Head of caudate nucleus (tissue), 42 donors: ENCODE measurements around the gene MINDY4.

Experiments used
- DNase-seq, 42 donors: peaks; one replicate each; pipeline versions ENCODE4 v3.0.0 to v3.0.0-alpha.2; 2020 to 2021; ENCODE audit warnings: mixed read lengths in 7 of 42
- intact Hi-C: fragments of 100-400 bp; cut with DNase I; formaldehyde crosslinking; loops from one replicate; pipeline ENCODE4 v1.15.0; 2022

The MINDY4 gene

GRCh38 chr7:30764030-30764975 is 6.9 kb upstream of the MINDY4 start:
- intact Hi-C loops, result no loop called here
- no peak for DNase-seq

GRCh38 chr7:30765408-30765807 is 5.8 kb upstream of the MINDY4 start:
- intact Hi-C loops, result no loop called here
- no peak for DNase-seq

- intact Hi-C loops, result no loop called here
- DNase-seq, result peak in 1 of 42 donors; percentile 3
Measured at GRCh38 chr7:30770845-30771173, 408 bp upstream of the MINDY4 start.

- intact Hi-C loops, result no loop called here
- no peak for DNase-seq
Measured at GRCh38 chr7:30771880-30772425, 736 bp downstream of the MINDY4 start.

GRCh38 chr7:30772984-30773383 is 1.8 kb downstream of the MINDY4 start:
- no peak for DNase-seq
- intact Hi-C loops, result no loop called here

- intact Hi-C loops, result no loop called here
- DNase-seq, result no peak
Measured at GRCh38 chr7:30775992-30776391, 4.8 kb downstream of the MINDY4 start.

- intact Hi-C loops, result no loop called here
- no peak for DNase-seq
Measured at GRCh38 chr7:30776971-30777370, 5.8 kb downstream of the MINDY4 start.

GRCh38 chr7:30778255-30779025 is 7.2 kb downstream of the MINDY4 start:
- intact Hi-C loops, result no loop called here
- DNase-seq, result peak in 40 of 42 donors; percentile 16 to 81 (median 50)

GRCh38 chr7:30779574-30779973 is 8.4 kb downstream of the MINDY4 start:
- DNase-seq, result no peak
- intact Hi-C loops, result no loop called here

- intact Hi-C loops, result no loop called here
- DNase-seq, result peak in 14 of 42 donors; percentile 16 to 56 (median 30)
Measured at GRCh38 chr7:30780941-30781340, 9.7 kb downstream of the MINDY4 start.

- intact Hi-C loops, result no loop called here
- DNase-seq, result no peak
Measured at GRCh38 chr7:30782690-30783089, 11.5 kb downstream of the MINDY4 start.

GRCh38 chr7:30785786-30786185 is 14.6 kb downstream of the MINDY4 start:
- intact Hi-C loops, result no loop called here
- no peak for DNase-seq

GRCh38 chr7:30787486-30787885 is 16.3 kb downstream of the MINDY4 start:
- intact Hi-C loops, result no loop called here
- no peak for DNase-seq

- intact Hi-C loops, result no loop called here
- DNase-seq, result peak in 1 of 42 donors; percentile 36
Measured at GRCh38 chr7:30788640-30789333, 17.6 kb downstream of the MINDY4 start.

- no peak for DNase-seq
- intact Hi-C loops, result no loop called here
Measured at GRCh38 chr7:30789334-30789711, 18.1 kb downstream of the MINDY4 start.

GRCh38 chr7:30790356-30790755 is 19.1 kb downstream of the MINDY4 start:
- DNase-seq, result no peak
- intact Hi-C loops, result no loop called here

- intact Hi-C loops, result no loop called here
- no peak for DNase-seq
Measured at GRCh38 chr7:30791114-30791513, 19.9 kb downstream of the MINDY4 start.

- peak in 1 of 42 donors; percentile 22 for DNase-seq
- intact Hi-C loops, result no loop called here
Measured at GRCh38 chr7:30795161-30795948, 24.1 kb downstream of the MINDY4 start.
